ENCODE data around the gene SNAI1. TPM values are rescaled to one million over a fixed set of nuclear protein-coding genes. Genes with fewer than 3 reads are reported as not detected.

The SNAI1 gene
- total RNA-seq, 2 donors from 2014 or later: 0.78 to 3.3 TPM

- H3K4me3 ChIP-seq: no peak overlapping the region
- no peaks in the 10 kb centered on the region for H3K9me3 ChIP-seq
- H3K27ac ChIP-seq: no peak overlapping the region
- intact Hi-C loops (cut with DNase I): no loop called here
- WGBS, 2 donors: 57% methylated on average over 2 of the region's 3 CpGs; no CpG with 5 or more reads in 1 of the 2 donors
- no peaks in the 10 kb centered on the region for H3K27me3 ChIP-seq
- ATAC-seq: no peak
- no peaks in the 10 kb centered on the region for H3K36me3 ChIP-seq (replicated peaks in 1 of 2; ENCODE audit: insufficient read depth in 1 of 2, low read depth in 2 of 2)
- TF ChIP-seq POLR2A (IDR thresholded peaks at IDR 0.05): no peak
- TF ChIP-seq, protein P1, sequence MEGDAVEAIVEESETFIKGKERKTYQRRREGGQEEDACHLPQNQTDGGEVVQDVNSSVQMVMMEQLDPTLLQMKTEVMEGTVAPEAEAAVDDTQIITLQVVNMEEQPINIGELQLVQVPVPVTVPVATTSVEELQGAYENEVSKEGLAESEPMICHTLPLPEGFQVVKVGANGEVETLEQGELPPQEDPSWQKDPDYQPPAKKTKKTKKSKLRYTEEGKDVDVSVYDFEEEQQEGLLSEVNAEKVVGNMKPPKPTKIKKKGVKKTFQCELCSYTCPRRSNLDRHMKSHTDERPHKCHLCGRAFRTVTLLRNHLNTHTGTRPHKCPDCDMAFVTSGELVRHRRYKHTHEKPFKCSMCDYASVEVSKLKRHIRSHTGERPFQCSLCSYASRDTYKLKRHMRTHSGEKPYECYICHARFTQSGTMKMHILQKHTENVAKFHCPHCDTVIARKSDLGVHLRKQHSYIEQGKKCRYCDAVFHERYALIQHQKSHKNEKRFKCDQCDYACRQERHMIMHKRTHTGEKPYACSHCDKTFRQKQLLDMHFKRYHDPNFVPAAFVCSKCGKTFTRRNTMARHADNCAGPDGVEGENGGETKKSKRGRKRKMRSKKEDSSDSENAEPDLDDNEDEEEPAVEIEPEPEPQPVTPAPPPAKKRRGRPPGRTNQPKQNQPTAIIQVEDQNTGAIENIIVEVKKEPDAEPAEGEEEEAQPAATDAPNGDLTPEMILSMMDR (IDR thresholded peaks at IDR 0.05): no peak
- no peaks in the 10 kb centered on the region for H3K4me1 ChIP-seq
- no peak for DNase-seq
Measured at GRCh38 chr20:50037123-50037522, 54.3 kb downstream of the SNAI1 start.

GRCh38 chr20:50037575-50037974 is 54.8 kb downstream of the SNAI1 start:
- Histone ChIP-seq H3K4me1 (no peaks in the 10 kb centered on the region), H3K4me3 (no peak overlapping the region), H3K27ac (no peak overlapping the region), H3K27me3 (no peaks in the 10 kb centered on the region), H3K36me3 (replicated peaks in 1 of 2; ENCODE audit: insufficient read depth in 1 of 2, low read depth in 2 of 2) (no peaks in the 10 kb centered on the region), H3K9me3 (no peaks in the 10 kb centered on the region)
- no peak for DNase-seq
- TF ChIP-seq, protein P1 (IDR thresholded peaks at IDR 0.05): no peak
- TF ChIP-seq POLR2A (IDR thresholded peaks at IDR 0.05): no peak
- WGBS, 2 donors: 67 to 74% methylated on average over 7 of the region's 7 CpGs
- no peak for ATAC-seq
- intact Hi-C loops (cut with DNase I): no loop called here

GRCh38 chr20:50038169-50038568 is 55.4 kb downstream of the SNAI1 start:
- 54 to 62% methylated on average over 6 of the region's 6 CpGs for WGBS, 2 donors
- Histone ChIP-seq H3K9me3 (no peaks in the 10 kb centered on the region), H3K4me1 (no peaks in the 10 kb centered on the region), H3K36me3 (replicated peaks in 1 of 2; ENCODE audit: insufficient read depth in 1 of 2, low read depth in 2 of 2) (no peaks in the 10 kb centered on the region), H3K27ac (no peak overlapping the region), H3K4me3 (no peak overlapping the region), H3K27me3 (no peaks in the 10 kb centered on the region)
- no peak for TF ChIP-seq POLR2A (IDR thresholded peaks at IDR 0.05)
- TF ChIP-seq, protein P1 (IDR thresholded peaks at IDR 0.05): no peak
- DNase-seq: no peak
- intact Hi-C loops (cut with DNase I): no loop called here
- ATAC-seq: no peak

Small RNA genes within 50 kb of the gene (small RNA-seq; reads per million reads assigned to genes)
- not detected for gene RF00017
- gene RNU6-147P: not detected

Other genes starting within 250 kb of the SNAI1 start
- gene SLC9A8, start 170.2 kb upstream of the SNAI1 start, total RNA-seq: 10 to 100 TPM in 1 of 2 donors, 1 to 10 TPM in 1; 5.9 to 11.2 TPM
- 1 to 10 TPM; 3.9 to 7.3 TPM for gene SPATA2, start 67.5 kb upstream of the SNAI1 start, total RNA-seq
- gene RNF114, start 46.6 kb upstream of the SNAI1 start, total RNA-seq: 100 to 1,000 TPM in 1 of 2 donors, 10 to 100 TPM in 1; 82.0 to 181 TPM
- 10 to 100 TPM; 42.0 to 43.8 TPM for gene UBE2V1, start 130.2 kb downstream of the SNAI1 start, total RNA-seq
- 1 to 10 TPM; 9.1 to 9.6 TPM for gene PEDS1, start 170.7 kb downstream of the SNAI1 start, total RNA-seq
- 100 to 1,000 TPM in 1 of 2 donors, 10 to 100 TPM in 1; 47.7 to 104 TPM for gene CEBPB, start 207.8 kb downstream of the SNAI1 start, total RNA-seq

Measured in body of pancreas (tissue), 4 donors.